Gastroesophageal sphincter (tissue), 4 donors: ENCODE data around the gene INHBA. TPM values are rescaled to one million over a fixed set of nuclear protein-coding genes. Genes with fewer than 3 reads are reported as not detected.
A peak's percentile ranks its signal among the peaks of the same experiment; 100 is the strongest.

ENCODE experiments used
- ATAC-seq: fragments of 150-250 bp; one replicate; pipeline ENCODE4 v1.9.1; 2016; ENCODE audit warnings: mild to moderate bottlenecking, moderate library complexity
- H3K27ac ChIP-seq, 4 donors: fragments of 200-600 bp; sonication (generic) in 3 of 4; 1 replicate in 3 of 4; 2 replicates in 1 of 4; pipeline ENCODE4 v1.5.1; 2016 to 2019
- H3K27me3 ChIP-seq: fragments of 200-600 bp; sonication (generic); one replicate; pipeline ENCODE4 v1.5.1; 2019
- H3K36me3 ChIP-seq, 2 donors: fragments of 200-600 bp; sonication (generic); one replicate each; pipeline ENCODE4 v1.5.1; 2019; ENCODE audit warnings: control low read depth in 1 of 2
- H3K4me1 ChIP-seq, 3 donors: fragments of 200-600 bp; sonication (generic); 1 replicate in 2 of 3; 2 replicates in 1 of 3; pipeline ENCODE4 v1.5.1; 2016 to 2019; ENCODE audit warnings: control low read depth in 2 of 3
- H3K4me3 ChIP-seq, 2 donors: fragments of 200-600 bp; sonication (generic); one replicate each; pipeline ENCODE4 v1.5.1; 2019; ENCODE audit warnings: mild to moderate bottlenecking in 1 of 2, moderate library complexity in 1 of 2
- H3K9me3 ChIP-seq, 3 donors: fragments of 200-600 bp; sonication (generic); one replicate each; pipeline ENCODE4 v1.5.1; 2017 to 2019; ENCODE audit warnings: control low read depth in 2 of 3
- CTCF ChIP-seq, 4 experiments: fragments of 200-600 bp in 2 of 4; fragments of 450-650 bp in 2 of 4; sonication (generic) in 1 of 4; IDR thresholded peaks; one replicate each; pipeline ENCODE4 v1.5.1; 2017 to 2019; ENCODE audit warnings: antibody characterized with exemption in 4 of 4, mild to moderate bottlenecking in 2 of 4, moderate library complexity in 2 of 4
- EP300 ChIP-seq: sonication (generic); formaldehyde crosslinking; IDR thresholded peaks from one replicate; pipeline ENCODE4 v1.6.1; 2017; ENCODE audit warnings: antibody characterized with exemption, mild to moderate bottlenecking
- POLR2A ChIP-seq, 2 donors: fragments of 450-650 bp; IDR thresholded peaks; one replicate each; pipeline ENCODE4 v1.6.1; 2017; ENCODE audit warnings: antibody characterized with exemption in 2 of 2, mild to moderate bottlenecking in 2 of 2, moderate library complexity in 1 of 2
- POLR2AphosphoS5 ChIP-seq: sonication (generic); formaldehyde crosslinking; IDR thresholded peaks from one replicate; pipeline ENCODE4 v1.6.1; 2017; ENCODE audit warnings: antibody characterized with exemption
- WGBS, 2 donors: methylation state at CpG; one replicate each; pipeline ENCODE4 v1.1.5; 2018; ENCODE audit warnings: low coverage in 1 of 2; 5-methylcytosine and 5-hydroxymethylcytosine counted together
- total RNA-seq, 4 donors: library from RNA; depleted of rRNA; stranded (reverse); fragments of >200 nt; gene quantifications; one replicate each; pipeline ENCODE4 v1.1.0, GENCODE V29; 2016

INHBA gene
- total RNA-seq, 4 donors from 2014 or later, result 16.7 to 49.2 (median 44.5) TPM

GRCh38 chr7:41656366-41656765 is 46.5 kb downstream of the INHBA start:
- Histone ChIP-seq H3K27me3 (no peaks in the 10 kb centered on the region), H3K36me3 (no peaks in the 10 kb centered on the region), H3K9me3 (no peaks in the 10 kb centered on the region), H3K4me3 (no peak overlapping the region), H3K4me1 (peaks cover 0 to 17% (median 4%) of the 10 kb centered on the region in 3 donors), H3K27ac (no peak overlapping the region)
- TF ChIP-seq POLR2AphosphoS5 (no peak), EP300 (no peak), CTCF (IDR thresholded peaks at IDR 0.05) (no peak), POLR2A (IDR thresholded peaks at IDR 0.05) (no peak)
- ATAC-seq, result no peak
- 13 to 17% methylated on average over 4 of the region's 4 CpGs for WGBS, 2 donors

DNA sequence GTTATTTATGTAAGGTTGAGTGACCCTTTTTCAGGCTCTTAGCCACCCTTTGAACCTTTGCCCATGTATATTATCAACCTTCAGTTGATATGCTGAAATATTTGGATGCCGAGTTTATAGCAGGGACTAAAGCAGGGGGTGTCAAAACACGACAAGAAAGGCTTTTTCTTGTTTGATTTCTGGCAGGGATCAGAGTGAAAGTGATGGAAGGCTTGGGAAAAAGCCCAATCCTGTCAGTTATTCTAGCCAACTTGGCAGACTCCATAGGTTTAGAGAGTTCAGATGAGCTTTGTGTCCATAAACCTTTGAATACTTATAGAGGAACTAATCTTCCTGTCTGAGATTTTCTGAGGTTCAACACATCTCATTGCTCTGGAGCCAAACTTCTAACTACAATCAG is 47.5 kb downstream of the INHBA start:
- TF ChIP-seq POLR2A (IDR thresholded peaks at IDR 0.05), result no peak
- no peak for TF ChIP-seq CTCF (IDR thresholded peaks at IDR 0.05)
- TF ChIP-seq POLR2AphosphoS5, result no peak
- no peak for TF ChIP-seq EP300
- no peaks in the 10 kb centered on the region for H3K27me3 ChIP-seq
- H3K27ac ChIP-seq, result no peak overlapping the region
- no peak overlapping the region for H3K4me3 ChIP-seq
- 5 to 39% methylated on average over 2 of the region's 2 CpGs for WGBS, 2 donors
- ATAC-seq, result no peak
- H3K9me3 ChIP-seq, result no peaks in the 10 kb centered on the region
- peaks cover 0 to 17% (median 4%) of the 10 kb centered on the region in 3 donors for H3K4me1 ChIP-seq
- H3K36me3 ChIP-seq, result no peaks in the 10 kb centered on the region

GRCh38 chr7:41652267-41652666 is 50.6 kb downstream of the INHBA start:
- Histone ChIP-seq H3K4me3 (no peak overlapping the region), H3K9me3 (no peaks in the 10 kb centered on the region), H3K36me3 (no peaks in the 10 kb centered on the region), H3K4me1 (peaks cover 0 to 17% (median 4%) of the 10 kb centered on the region in 3 donors), H3K27me3 (no peaks in the 10 kb centered on the region), H3K27ac (no peak overlapping the region)
- 15% methylated on average over 1 of the region's 1 CpG; no CpG with 5 or more reads in 1 of the 2 donors for WGBS, 2 donors
- TF ChIP-seq POLR2A (IDR thresholded peaks at IDR 0.05) (no peak), EP300 (no peak), POLR2AphosphoS5 (no peak), CTCF (IDR thresholded peaks at IDR 0.05) (no peak)
- ATAC-seq, result peak; percentile 36

GRCh38 chr7:41648501-41648900 is 54.4 kb downstream of the INHBA start:
- TF ChIP-seq POLR2A (IDR thresholded peaks at IDR 0.05) (no peak), EP300 (no peak), CTCF (IDR thresholded peaks at IDR 0.05) (no peak), POLR2AphosphoS5 (no peak)
- H3K4me3 ChIP-seq, result no peak overlapping the region
- no peaks in the 10 kb centered on the region for H3K4me1 ChIP-seq
- 9% methylated on average over 1 of the region's 1 CpG; no CpG with 5 or more reads in 1 of the 2 donors for WGBS, 2 donors
- no peaks in the 10 kb centered on the region for H3K27me3 ChIP-seq
- no peaks in the 10 kb centered on the region for H3K36me3 ChIP-seq
- no peak overlapping the region for H3K27ac ChIP-seq
- H3K9me3 ChIP-seq, result no peaks in the 10 kb centered on the region
- ATAC-seq, result no peak

DNA sequence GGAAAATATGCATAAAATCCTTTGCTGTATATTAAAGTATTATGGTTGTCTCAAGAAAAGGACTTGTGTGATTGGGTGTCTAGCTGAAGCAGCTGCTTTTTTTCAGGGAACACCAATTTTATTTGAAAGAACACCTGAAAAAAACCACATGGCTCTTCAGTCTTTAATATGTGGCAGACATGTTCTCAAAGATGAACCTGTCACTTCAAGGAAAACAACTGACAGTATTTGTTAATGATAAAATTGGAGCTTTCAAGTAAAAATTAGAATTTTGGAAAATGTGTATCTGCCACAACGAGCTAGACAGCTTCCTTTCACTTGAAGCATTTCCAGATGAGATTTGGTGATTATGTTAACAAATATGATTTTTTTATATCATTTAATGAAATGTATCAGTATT is 59.3 kb downstream of the INHBA start:
- Histone ChIP-seq H3K27ac (no peak overlapping the region), H3K9me3 (no peaks in the 10 kb centered on the region), H3K27me3 (no peaks in the 10 kb centered on the region), H3K4me1 (no peaks in the 10 kb centered on the region), H3K36me3 (no peaks in the 10 kb centered on the region), H3K4me3 (no peak overlapping the region)
- ATAC-seq, result no peak
- TF ChIP-seq POLR2A (IDR thresholded peaks at IDR 0.05), result no peak
- no peak for TF ChIP-seq CTCF (IDR thresholded peaks at IDR 0.05)
- TF ChIP-seq EP300, result no peak
- TF ChIP-seq POLR2AphosphoS5, result no peak
- 50 to 55% methylated on average over 1 of the region's 1 CpG for WGBS, 2 donors
